Activated naive CD4-positive, alpha-beta T cell treated with anti-CD3 and anti-CD28 coated beads, Interleukin-2, amount 50 U/mL, for 72 hours (primary cell): ENCODE data around the gene RSPH9. TPM values are rescaled to one million over a fixed set of nuclear protein-coding genes. Genes with fewer than 3 reads are reported as not detected.
"Not testable (repeated sequence)": the region's sequence is repeated elsewhere in the genome, so short reads cannot be mapped to it uniquely, and the experiment has no call there.

Experiments
- ATAC-seq, 2 donors: fragments of 150-1000 bp; cut with Tn5 transposase; 2 replicates each; pipeline ENCODE4 v1.10.0; 2021; ENCODE audit warnings: mild to moderate bottlenecking in 2 of 2, moderate library complexity in 2 of 2
- DNase-seq, 2 donors: peaks; one replicate each; pipeline ENCODE4 v3.0.0; 2021 to 2022; ENCODE audit warnings: low spot score in 2 of 2
- H3K27ac Mint-ChIP-seq, 2 donors: one replicate each; pipeline ENCODE4 v1.8.0; 2022; ENCODE audit warnings: mild to moderate bottlenecking in 2 of 2, mixed read lengths in 2 of 2
- H3K36me3 Mint-ChIP-seq, 2 donors: one replicate each; pipeline ENCODE4 v1.8.0; 2022; ENCODE audit warnings: mixed read lengths in 2 of 2
- H3K9me3 Mint-ChIP-seq, 2 donors: one replicate each; pipeline ENCODE4 v1.8.0; 2022; ENCODE audit warnings: mixed read lengths in 2 of 2
- total RNA-seq, 2 donors: library from RNA; stranded (reverse); gene quantifications; one replicate each; pipeline ENCODE4 v1.2.3, GENCODE V29; 2022

Gene RSPH9
- total RNA-seq, 2 donors from 2014 or later: 0.09 to 0.21 TPM

DNA sequence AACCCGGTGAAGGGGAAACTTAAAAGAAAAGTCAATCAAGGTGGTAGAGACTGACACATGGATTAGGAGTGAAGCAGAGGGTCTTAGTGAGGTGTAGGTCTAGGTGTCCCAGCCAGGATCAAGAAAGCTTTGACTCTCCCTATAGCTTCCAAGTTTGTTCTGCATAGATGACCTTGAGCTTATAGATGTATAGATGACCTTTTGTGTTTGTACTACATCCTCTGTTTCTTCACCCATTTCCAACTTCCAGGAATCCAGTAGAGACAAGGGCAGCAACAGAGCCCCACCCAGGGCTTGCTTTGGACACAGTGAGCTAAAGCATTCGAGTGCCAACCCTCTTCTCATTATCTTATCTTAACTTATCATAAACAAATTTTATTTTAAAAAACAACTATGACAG is 44.6 kb downstream of the RSPH9 start:
- H3K36me3 Mint-ChIP-seq: peaks cover 13 to 23% of the 10 kb centered on the region in 2 donors
- H3K27ac Mint-ChIP-seq: no peak overlapping the region
- DNase-seq (no peak), ATAC-seq (no peak)
- no peaks in the 10 kb centered on the region for H3K9me3 Mint-ChIP-seq

DNA sequence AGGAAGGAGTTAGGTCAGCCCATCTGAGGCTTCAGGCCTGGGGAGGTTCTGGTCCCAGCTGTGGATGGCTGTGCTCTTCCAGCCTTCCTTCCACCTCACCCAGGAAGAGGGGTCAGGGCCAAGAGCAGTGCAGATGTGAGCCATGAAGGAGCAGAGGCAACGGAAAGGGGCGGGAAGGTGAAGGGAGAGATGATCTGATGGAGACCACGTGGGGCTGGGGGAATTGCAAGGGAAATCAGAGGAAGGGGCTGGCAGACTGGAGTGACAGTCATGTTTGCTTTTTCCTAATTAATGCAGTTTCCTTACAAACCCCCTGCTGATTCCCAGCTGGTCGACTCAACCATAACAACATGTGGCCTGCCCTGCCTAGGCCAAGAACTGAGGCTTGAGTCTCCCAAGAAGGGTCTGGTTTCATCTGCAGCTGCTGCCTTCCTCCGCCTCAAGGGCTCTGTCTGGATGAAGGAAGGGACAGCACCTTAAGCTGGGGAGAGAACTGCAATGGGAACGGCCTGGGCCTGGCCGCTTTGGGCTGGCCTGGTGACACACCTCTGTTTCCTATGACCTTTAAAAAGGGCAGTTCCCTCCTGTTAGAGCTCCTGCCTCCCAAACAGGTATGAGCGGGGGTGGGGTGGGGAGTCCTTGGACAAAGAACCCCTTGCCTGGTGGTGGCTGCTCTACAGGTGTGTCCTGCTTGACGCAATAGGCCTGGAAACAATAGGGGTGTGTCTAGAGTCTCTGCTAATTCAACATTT is 50.6 kb downstream of the RSPH9 start:
- ATAC-seq: peak in 1 of 2 donors; percentile 37
- Mint-ChIP-seq H3K9me3 (no peaks in the 10 kb centered on the region), H3K36me3 (no peaks in the 10 kb centered on the region), H3K27ac (no peak overlapping the region)
- DNase-seq: no peak

DNA sequence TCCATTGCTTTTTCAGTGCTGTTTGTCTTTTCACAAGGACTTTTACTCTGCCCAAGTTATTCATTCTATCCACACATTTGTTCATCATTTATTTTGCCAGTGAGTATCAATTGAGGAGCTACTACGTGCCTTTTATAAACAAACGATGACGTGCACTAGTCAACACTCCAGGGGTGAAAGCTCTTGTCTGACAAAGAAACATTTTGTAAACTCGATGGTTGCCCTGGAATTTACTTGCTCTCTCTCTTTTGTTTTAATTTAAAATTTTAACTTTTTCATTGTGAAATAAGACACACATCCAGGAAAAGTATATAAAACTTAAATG is 51.1 kb downstream of the RSPH9 start:
- H3K27ac Mint-ChIP-seq: no peak overlapping the region
- H3K36me3 Mint-ChIP-seq: no peaks in the 10 kb centered on the region
- DNase-seq: no peak
- H3K9me3 Mint-ChIP-seq: no peaks in the 10 kb centered on the region
- ATAC-seq: no peak

DNA sequence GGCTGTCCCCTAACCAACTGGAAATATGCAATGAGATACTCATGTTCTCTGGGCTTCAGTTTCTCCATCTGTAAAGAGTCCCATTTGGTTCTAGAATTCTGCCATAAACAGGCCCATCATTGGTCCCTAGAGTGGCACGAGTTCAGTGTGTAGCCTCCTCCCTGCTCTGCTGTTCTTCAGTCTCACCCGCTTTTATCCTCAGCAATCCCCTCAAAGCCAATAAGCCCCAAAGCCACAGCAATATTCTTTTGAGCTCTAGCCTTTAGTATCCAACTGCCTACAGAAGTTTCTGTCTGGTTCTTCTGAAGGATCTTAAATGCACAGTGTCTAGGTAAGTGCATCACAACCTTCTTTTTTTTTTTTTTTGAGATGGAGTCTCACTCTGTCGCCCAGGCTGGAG is 52.6 kb downstream of the RSPH9 start:
- ATAC-seq: no peak
- no peak for DNase-seq
- H3K9me3 Mint-ChIP-seq: no peaks in the 10 kb centered on the region
- no peaks in the 10 kb centered on the region for H3K36me3 Mint-ChIP-seq
- no peak overlapping the region for H3K27ac Mint-ChIP-seq

DNA sequence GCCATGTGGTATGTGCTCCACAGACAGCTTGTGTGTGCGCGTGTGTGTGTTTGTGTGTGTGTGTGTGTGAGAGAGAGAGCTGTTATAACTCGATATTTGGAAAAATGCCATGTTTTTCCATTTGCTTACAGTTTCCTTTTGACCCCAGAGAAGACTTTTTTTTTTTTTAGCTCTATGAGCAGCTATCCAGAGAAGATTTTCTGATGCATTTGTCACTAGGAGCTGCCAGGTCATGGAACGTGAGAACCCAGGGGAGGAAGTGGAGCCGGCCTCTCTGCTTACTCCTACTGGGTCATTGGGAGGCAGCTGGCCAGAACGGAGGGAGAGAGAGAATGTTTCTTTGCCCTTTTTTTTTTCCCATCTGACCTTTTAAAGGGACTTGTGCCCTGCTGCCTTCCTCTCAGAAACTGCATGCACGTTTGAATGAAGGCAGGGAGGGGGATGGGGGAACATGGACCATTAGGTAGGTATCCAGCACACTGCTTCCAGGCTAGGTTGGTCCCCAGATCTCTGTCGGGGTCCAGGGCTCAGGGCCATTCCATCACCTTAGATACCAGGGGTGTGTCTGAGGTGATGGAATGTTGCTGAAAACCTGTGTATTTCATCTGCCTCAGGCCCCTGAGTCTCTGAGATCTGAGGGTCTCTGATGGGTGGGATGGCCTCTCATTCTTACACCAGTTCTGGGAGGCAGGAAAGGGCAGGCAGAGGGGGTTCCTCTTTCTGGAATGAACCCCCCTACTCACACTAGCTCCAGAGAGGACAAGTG is 53.9 kb downstream of the RSPH9 start:
- Mint-ChIP-seq H3K27ac (no peak overlapping the region), H3K9me3 (no peaks in the 10 kb centered on the region), H3K36me3 (no peaks in the 10 kb centered on the region)
- ATAC-seq (no peak), DNase-seq (no peak)

DNA sequence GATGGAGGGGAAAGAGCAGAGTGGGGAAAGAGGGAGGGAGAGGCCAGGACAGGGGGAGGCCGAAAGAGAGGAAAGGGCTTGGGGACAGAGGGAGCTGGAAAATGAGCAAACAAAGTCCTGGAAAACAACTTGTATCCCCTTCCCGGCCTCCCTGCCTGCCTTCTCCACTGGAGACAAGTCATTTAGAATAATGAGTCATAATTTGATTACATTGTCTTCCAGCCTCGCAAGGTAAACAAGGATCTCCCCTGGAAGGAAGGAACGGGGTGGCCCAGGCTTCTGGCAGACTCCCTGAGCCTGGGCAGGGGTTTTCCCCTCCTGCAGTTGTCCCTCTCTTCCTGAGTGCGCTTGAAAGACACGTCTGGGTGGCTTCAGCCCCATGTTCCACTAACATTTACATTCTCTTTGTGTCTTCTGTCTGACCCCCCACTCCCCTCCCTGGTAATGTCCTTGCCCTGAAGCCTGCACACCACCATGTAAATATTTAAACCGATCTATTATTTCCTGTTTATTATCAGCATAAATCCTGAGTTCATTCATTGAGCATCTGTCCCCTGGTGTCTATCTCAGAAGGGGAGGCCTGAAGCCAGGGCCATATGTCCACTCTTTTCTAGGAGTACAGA is 54.8 kb downstream of the RSPH9 start:
- H3K9me3 Mint-ChIP-seq: no peaks in the 10 kb centered on the region
- ATAC-seq (no peak), DNase-seq (no peak)

DNA sequence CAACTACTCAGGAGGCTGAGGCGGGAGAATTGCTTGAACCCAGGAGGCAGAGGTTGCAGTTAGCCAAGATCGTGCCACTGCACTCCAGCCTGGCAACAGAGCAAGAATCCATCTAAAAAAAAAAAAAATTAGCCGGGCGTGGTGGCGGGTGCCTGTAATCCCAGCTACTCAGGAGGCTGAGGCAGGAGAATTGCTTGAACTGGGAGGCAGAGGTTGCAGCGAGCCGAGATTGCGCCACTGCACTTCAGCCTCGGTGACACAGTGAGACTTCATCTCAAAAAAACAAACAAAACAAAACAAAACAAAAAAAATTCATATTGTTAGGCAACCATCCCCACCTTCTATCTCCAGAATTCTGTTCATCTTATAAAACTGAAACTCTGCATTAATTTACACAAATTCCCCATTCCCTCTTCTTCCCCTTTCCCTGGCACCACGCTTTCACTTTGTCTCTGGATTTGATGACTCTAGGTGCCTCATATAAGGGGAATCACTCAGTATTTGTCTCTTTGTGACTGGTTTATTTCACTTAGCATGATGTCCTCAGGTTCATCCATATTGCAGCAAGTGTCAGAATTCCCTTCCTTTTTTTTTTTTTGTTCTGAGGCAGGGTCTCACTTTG is 56.2 kb downstream of the RSPH9 start:
- not testable (repeated sequence) for H3K36me3 Mint-ChIP-seq, DNase-seq, ATAC-seq, H3K27ac Mint-ChIP-seq, H3K9me3 Mint-ChIP-seq

More for the DNA sequence above, 54.8 kb downstream of the RSPH9 start:
- no peak overlapping the region for H3K27ac Mint-ChIP-seq
- H3K36me3 Mint-ChIP-seq: no peaks in the 10 kb centered on the region

DNA sequence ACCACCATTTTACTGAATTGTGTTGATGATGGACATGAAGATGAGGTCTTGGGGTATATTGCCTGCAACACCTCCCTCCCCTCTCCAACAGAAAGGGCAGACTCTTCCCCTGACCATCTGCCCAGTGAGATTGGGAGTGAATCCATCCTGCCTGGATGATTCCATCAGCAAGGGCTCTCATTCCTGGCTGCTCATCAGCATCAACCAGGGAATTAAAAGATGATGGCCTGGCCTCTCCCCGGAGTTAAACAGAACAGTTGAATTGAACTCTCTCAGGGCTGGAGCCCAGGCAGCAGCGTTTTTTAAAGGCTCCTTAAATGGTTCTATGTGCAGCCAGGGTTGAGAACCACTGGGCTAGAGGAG is 57.3 kb downstream of the RSPH9 start:
- DNase-seq: no peak
- H3K27ac Mint-ChIP-seq: no peak overlapping the region
- no peaks in the 10 kb centered on the region for H3K9me3 Mint-ChIP-seq
- ATAC-seq: no peak
- H3K36me3 Mint-ChIP-seq: no peaks in the 10 kb centered on the region

DNA sequence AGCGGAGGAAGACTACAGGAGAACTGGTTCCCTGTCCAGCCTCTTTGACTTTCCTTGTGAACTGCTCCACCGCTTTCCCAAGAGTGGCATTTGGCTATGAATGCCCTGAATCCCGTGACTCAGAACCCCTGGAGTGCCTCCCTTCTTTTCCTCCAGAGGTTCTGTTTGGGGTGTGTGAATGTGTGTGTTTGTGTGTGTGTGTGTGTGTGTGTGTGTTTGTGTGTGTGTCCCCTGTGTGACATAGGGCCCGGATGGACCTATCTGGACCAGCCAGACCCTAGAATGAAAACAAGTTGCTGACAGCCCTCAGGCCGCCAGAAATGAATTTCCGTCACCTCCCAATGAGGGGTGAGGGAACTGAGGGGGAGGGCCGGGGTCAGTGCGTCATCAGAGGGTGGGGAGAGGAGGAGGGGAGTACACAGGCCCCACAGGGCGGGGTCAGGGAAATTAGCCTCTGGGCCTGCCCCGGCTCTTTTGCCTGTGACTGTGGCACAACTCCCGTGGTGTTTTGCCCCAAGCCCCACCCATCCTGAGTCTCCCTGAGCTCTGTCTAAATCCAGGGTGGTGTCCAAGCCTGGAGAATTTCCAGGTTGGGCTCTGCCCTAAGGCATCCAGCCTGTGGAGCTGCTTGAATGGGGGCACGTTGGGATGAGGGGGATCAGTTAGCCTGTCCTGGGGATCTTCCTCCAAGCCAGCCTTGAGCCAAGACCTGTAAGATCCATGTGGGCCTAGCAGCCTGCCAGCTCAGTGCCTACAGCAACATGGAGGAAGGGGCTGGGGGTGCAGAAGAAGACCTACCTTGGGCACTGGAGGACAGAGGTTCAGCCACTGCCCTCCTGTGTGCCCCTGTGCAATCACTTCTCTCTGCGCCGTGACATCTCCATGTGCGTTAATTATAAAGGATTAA is 58.0 kb downstream of the RSPH9 start:
- DNase-seq: no peak
- peak in 1 of 2 donors; percentile 49 for ATAC-seq
- Mint-ChIP-seq H3K36me3 (no peaks in the 10 kb centered on the region), H3K9me3 (no peaks in the 10 kb centered on the region), H3K27ac (no peak overlapping the region)

DNA sequence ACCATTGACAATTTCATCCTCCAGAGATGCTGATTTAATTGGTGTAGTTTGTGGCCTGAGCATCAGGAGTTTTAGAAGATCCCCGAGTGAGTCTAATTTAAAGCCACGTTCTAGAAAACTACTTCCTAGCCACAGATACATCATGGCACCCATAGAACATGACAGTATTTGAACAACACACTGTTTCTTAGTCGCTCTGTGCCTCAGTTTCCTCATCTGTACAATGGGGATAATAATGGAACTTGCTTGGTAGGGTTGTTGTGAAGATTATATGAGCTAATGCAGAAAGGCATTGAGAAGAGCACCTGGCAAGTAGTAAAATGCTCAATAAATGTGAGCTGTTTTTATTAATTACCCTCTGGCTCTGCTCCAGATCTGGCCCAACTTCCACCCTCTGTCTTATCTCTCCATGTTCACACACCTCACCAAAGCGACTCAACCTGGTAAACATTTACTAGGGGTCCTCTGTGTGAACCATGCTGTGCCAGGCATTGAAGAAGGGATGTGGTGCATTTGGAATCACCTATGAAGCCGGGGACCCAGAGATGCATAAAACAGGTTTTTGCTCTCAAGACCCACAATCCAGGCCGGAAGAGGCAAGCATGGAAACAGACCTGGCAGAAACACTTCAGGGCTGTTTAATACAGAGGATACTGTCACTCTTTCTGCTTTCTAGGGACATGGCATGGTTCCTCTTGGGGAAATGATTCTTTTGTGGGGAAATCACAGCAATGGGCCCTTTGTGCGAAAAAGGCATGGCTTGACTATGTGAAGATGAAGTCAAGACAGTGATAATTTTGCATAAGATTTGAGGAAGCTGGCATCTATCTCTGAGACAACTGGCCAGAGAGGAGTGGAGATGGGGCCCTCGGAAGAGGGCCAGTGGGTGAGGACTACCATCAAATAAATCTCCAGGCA is 58.9 kb downstream of the RSPH9 start:
- no peaks in the 10 kb centered on the region for H3K9me3 Mint-ChIP-seq
- H3K36me3 Mint-ChIP-seq: no peaks in the 10 kb centered on the region
- DNase-seq (no peak), ATAC-seq (no peak)
- no peak overlapping the region for H3K27ac Mint-ChIP-seq

DNA sequence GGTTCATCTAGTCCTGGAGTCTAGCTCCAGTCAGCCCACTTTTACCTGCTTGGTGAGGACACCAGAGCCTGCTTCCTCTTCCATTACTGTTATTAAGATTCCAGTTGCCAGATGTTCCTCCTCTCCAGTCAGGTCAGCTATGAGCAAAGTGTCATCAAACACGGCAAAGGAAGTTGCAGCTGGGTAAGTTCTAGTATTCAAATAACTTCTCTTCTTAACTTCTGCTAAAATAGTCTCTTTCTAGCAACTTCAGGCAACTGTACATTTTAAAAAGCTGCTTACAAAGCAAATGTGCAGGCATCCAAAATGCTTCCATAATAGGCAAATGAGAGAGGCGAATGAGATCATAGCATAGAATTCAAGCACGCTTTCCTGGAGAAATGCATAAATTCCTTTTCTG is 61.2 kb downstream of the RSPH9 start:
- ATAC-seq (no peak), DNase-seq (no peak)
- Mint-ChIP-seq H3K27ac (no peak overlapping the region), H3K36me3 (no peaks in the 10 kb centered on the region), H3K9me3 (no peaks in the 10 kb centered on the region)

DNA sequence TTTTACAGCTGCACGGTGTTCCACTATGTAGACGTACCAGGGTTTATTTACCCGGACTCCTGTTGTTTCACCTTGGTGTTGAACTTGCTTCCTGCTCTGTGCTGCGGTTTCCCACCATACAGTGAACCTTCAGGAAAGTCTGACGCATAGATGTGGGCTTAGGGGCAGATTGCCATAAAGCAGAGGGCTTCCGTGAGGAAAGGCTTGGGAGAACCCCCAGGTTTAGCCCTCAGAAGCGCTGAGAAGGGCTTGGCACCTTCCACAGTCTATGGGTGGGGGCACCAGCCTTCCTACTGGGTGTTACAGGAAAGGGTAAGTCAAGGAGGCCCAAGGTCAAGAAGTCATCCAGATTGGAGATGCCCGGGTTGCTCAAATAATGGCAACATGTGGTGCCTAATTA is 62.0 kb downstream of the RSPH9 start:
- ATAC-seq (peak in 1 of 2 donors; percentile 36), DNase-seq (no peak)
- H3K27ac Mint-ChIP-seq: no peak overlapping the region
- no peaks in the 10 kb centered on the region for H3K9me3 Mint-ChIP-seq
- H3K36me3 Mint-ChIP-seq: no peaks in the 10 kb centered on the region

DNA sequence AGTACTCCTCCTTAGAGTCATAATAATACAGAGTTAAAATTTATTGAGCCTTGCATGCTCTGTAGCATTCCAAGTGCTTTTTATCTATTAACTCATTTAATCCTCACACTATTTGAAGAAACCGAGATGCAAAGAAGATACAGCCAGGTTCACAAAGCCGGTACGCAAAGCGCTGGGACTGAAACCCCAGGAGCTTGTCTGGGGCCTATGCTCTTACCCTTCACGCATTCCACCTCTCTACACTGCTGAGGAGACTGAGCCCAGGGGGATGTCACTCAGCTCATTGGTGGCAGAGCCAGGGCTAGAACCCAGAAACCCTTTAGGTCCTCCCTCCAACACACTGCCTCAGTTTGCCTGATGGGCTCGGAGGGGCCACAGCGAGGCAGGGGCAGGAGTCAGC is 62.4 kb downstream of the RSPH9 start:
- H3K9me3 Mint-ChIP-seq: no peaks in the 10 kb centered on the region
- DNase-seq: no peak
- no peak for ATAC-seq
- H3K27ac Mint-ChIP-seq: no peak overlapping the region
- H3K36me3 Mint-ChIP-seq: no peaks in the 10 kb centered on the region

DNA sequence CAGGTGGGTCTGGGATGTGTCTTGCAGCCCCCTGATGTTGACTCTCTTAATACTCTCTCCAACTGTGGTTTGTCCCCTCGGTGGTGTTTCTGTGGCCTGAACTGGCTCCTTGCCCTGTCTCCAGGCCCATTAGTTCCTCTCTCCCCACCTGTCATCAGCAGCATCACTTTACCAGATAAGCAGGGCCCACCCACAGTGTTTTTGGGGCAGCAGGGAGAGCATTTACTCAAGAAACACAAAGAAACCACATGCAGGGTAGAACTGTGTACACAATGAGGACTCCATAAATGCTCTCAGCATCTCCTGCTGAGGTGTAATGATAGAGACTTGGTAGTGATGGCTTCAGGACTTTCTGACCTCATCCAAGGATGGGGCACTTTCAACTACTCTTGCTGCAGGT is 62.9 kb downstream of the RSPH9 start:
- no peak for ATAC-seq
- Mint-ChIP-seq H3K9me3 (no peaks in the 10 kb centered on the region), H3K27ac (no peak overlapping the region), H3K36me3 (no peaks in the 10 kb centered on the region)
- no peak for DNase-seq

DNA sequence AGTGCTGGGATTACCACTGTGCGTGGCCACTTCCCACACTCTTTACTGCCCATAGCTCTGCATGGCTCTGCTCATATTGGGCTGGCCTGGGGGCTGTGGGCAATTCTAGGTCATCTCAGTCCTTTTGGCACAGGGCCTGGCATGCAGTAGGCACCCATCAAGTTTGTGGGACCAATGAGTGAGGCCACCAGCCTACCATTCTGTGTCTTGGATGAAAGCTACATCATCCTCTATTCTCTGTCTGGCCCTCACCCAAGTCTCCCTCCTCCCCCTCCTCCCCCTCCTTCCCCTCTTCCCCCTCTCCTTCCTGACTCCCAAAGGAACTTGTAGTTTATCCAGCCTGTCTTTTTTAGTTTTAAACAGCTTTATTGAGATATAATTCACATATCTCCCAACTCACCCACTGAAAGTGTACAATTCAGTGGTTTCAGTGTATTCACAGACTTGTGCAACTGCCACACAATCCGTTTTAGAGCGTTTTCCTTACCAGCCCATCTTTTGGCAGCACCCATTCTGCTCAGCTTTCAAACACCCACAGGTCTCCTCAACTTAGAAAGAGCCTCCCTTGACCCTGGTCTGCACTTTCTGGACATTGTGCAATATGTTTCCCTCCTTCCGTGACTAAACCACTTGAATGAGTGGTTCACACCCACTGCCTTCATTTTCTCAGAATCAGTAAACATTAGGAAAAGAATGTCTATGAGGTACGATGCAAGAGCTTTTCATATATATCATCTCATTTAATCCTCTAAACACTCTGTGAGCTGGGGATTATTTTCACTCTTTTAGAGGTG is 64.2 kb downstream of the RSPH9 start:
- ATAC-seq (peak; percentile 48 to 79), DNase-seq (no peak)
- no peaks in the 10 kb centered on the region for H3K36me3 Mint-ChIP-seq
- H3K27ac Mint-ChIP-seq: no peak overlapping the region
- no peaks in the 10 kb centered on the region for H3K9me3 Mint-ChIP-seq
